ENCODE data around the gene CERS6.

Gene CERS6

GRCh38 chr2:168529054-168529833, 73.2 kb downstream of the CERS6 start:
- DNase-seq (ENCODE audit: low read depth in 2 of 2) = no peak

GRCh38 chr2:168529900-168530561, 74.0 kb downstream of the CERS6 start:
- DNase-seq (ENCODE audit: low read depth in 2 of 2) = no peak

- DNase-seq (ENCODE audit: low read depth in 2 of 2) = no peak
These were observed 75.0 kb downstream of the CERS6 start for GRCh38 chr2:168530982-168531622.

GRCh38 chr2:168534926-168535325, 78.9 kb downstream of the CERS6 start:
- no peak for DNase-seq (ENCODE audit: low read depth in 2 of 2)

- no peak for DNase-seq (ENCODE audit: low read depth in 2 of 2)
These were observed 80.9 kb downstream of the CERS6 start for GRCh38 chr2:168536925-168537466.

GRCh38 chr2:168538133-168538532, 82.1 kb downstream of the CERS6 start:
- no peak for DNase-seq (ENCODE audit: low read depth in 2 of 2)

GRCh38 chr2:168538534-168538933, 82.5 kb downstream of the CERS6 start:
- no peak for DNase-seq (ENCODE audit: low read depth in 2 of 2)

GRCh38 chr2:168539945-168540344, 83.9 kb downstream of the CERS6 start:
- DNase-seq (ENCODE audit: low read depth in 2 of 2) = no peak

GRCh38 chr2:168541858-168542257, 85.8 kb downstream of the CERS6 start:
- no peak for DNase-seq (ENCODE audit: low read depth in 2 of 2)

- no peak for DNase-seq (ENCODE audit: low read depth in 2 of 2)
These were observed 87.0 kb downstream of the CERS6 start for GRCh38 chr2:168543037-168543436.

- no peak for DNase-seq (ENCODE audit: low read depth in 2 of 2)
These were observed 87.9 kb downstream of the CERS6 start for GRCh38 chr2:168543935-168544334.

- DNase-seq (ENCODE audit: low read depth in 2 of 2) = no peak
These were observed 89.5 kb downstream of the CERS6 start for GRCh38 chr2:168545439-168546082.

- DNase-seq (ENCODE audit: low read depth in 2 of 2) = no peak
These were observed 94.6 kb downstream of the CERS6 start for GRCh38 chr2:168550670-168551069.

GRCh38 chr2:168552450-168552856, 96.4 kb downstream of the CERS6 start:
- DNase-seq (ENCODE audit: low read depth in 2 of 2) = no peak

- no peak for DNase-seq (ENCODE audit: low read depth in 2 of 2)
These were observed 99.2 kb downstream of the CERS6 start for GRCh38 chr2:168555283-168555682.

GRCh38 chr2:168559187-168559586, 103.1 kb downstream of the CERS6 start:
- DNase-seq (ENCODE audit: low read depth in 2 of 2) = no peak

GRCh38 chr2:168560817-168561499, 104.9 kb downstream of the CERS6 start:
- no peak for DNase-seq (ENCODE audit: low read depth in 2 of 2)

GRCh38 chr2:168561991-168562390, 105.9 kb downstream of the CERS6 start:
- no peak for DNase-seq (ENCODE audit: low read depth in 2 of 2)

- DNase-seq (ENCODE audit: low read depth in 2 of 2) = no peak
These were observed 106.9 kb downstream of the CERS6 start for GRCh38 chr2:168562971-168563370.

GRCh38 chr2:168564641-168565040, 108.6 kb downstream of the CERS6 start:
- DNase-seq (ENCODE audit: low read depth in 2 of 2) = no peak

GRCh38 chr2:168565112-168565511, 109.0 kb downstream of the CERS6 start:
- DNase-seq (ENCODE audit: low read depth in 2 of 2) = no peak

Data from stimulated activated CD8-positive, alpha-beta memory T cell treated with anti-CD3 and anti-CD28 coated beads, Interleukin-7, amount 100 ng/mL, for 4 hours (primary cell).